Osteoblast (primary cell): ENCODE measurements around the gene BCL11A. TPM values are rescaled to one million over a fixed set of nuclear protein-coding genes. Genes with fewer than 3 reads are reported as not detected.
A peak's percentile ranks its signal among the peaks of the same experiment; 100 is the strongest.

Experiments
- DNase-seq: peaks from one replicate; pipeline ENCODE4 v3.0.0; 2011; ENCODE audit warnings: low spot score, mixed read lengths; ENCODE audit not compliant: insufficient read length; ENCODE audit errors: missing footprints
- H2AFZ ChIP-seq: 2 replicates; pipeline ENCODE4 v1.6.0; 2011; ENCODE audit warnings: mild to moderate bottlenecking, low read length
- H3K27ac ChIP-seq: 2 replicates; pipeline ENCODE4 v1.5.1; 2011; ENCODE audit warnings: mild to moderate bottlenecking, low read depth, low read length, moderate library complexity
- H3K27me3 ChIP-seq: 2 replicates; pipeline ENCODE4 v1.6.0; 2012; ENCODE audit warnings: mild to moderate bottlenecking, control low read depth, inconsistent platforms, low read length, moderate library complexity; ENCODE audit not compliant: insufficient read depth
- H3K36me3 ChIP-seq: 2 replicates; pipeline ENCODE4 v1.5.1; 2011; ENCODE audit warnings: mild to moderate bottlenecking, low read length, control low read depth, moderate library complexity; ENCODE audit not compliant: insufficient read depth
- H3K4me1 ChIP-seq: 2 replicates; pipeline ENCODE4 v1.5.1; 2011; ENCODE audit warnings: mild to moderate bottlenecking, low read length, control low read depth, moderate library complexity; ENCODE audit not compliant: insufficient read depth
- H3K4me2 ChIP-seq: 2 replicates; pipeline ENCODE4 v1.6.0; 2011; ENCODE audit warnings: mild to moderate bottlenecking, low read length; ENCODE audit not compliant: insufficient read depth
- H3K4me3 ChIP-seq: fragments of 200-600 bp; sonication (generic); 3 replicates; pipeline ENCODE4 v1.5.1; 2012; ENCODE audit warnings: mild to moderate bottlenecking, low read length, inconsistent platforms; ENCODE audit not compliant: insufficient read depth
- H3K79me2 ChIP-seq: 2 replicates; pipeline ENCODE4 v1.6.0; 2012; ENCODE audit warnings: mild to moderate bottlenecking, low read length, control low read depth, inconsistent platforms; ENCODE audit not compliant: insufficient read depth
- H3K9me3 ChIP-seq: 2 replicates; pipeline ENCODE4 v1.5.1; 2011; ENCODE audit warnings: low read depth, low read length, control low read depth
- H4K20me1 ChIP-seq: 2 replicates; pipeline ENCODE4 v1.6.0; 2012; ENCODE audit warnings: mild to moderate bottlenecking, low read length, control low read depth; ENCODE audit not compliant: insufficient read depth
- total RNA-seq: library from RNA; depleted of rRNA; stranded (reverse); fragments of >200 nt; gene quantifications from 2 replicates; pipeline ENCODE4 v1.2.3, GENCODE V29; 2012
- TF ChIP-seq, protein P1 (sequence below): IDR thresholded peaks from 2 replicates; pipeline ENCODE4 v1.5.1; 2011; ENCODE audit warnings: mild to moderate bottlenecking, low read depth, low read length, moderate library complexity; ENCODE audit errors: extremely low read depth

BCL11A gene
- total RNA-seq, 1 donor = 1.4 TPM

DNA sequence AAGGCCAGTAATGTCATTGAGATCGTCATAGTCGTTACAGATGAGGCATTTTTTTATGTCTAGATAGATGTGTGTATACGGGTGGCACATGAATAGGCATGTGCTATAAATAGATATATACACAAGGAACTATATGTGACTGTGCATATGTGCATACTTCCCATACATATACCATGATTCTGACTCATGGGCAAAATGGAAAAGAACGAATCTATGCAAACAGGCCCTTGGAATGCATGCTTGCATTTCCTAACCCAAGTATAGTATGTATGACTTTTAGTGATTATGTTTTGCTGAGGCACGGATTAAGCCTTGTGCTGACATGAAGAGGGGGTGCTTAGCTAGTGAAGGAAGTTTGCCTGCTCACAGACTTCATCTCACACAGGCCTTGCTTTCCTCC is 111.7 kb downstream of the BCL11A start:
- no peaks in the 10 kb centered on the region for H3K79me2 ChIP-seq
- H3K27ac ChIP-seq = no peak overlapping the region
- no peak for DNase-seq

DNA sequence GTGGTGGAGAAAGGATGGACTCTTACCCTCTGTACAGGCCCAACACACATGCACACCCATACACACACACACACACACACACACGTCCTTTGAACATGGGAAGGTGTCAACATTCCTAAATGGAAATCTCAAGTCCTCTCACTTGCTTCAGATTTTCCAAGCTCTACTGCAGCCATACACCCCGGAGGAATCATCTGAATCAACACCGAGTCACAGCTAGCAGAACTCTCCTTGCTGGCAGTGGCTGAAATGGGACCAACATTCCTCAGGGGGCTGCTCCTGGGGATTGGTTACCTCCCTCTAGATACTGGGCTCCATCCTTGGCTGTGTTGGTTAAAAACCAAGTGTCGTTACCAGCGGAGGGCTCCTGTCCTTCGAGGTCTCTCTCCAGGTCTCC is 112.7 kb downstream of the BCL11A start:
- H2AFZ ChIP-seq = no peak overlapping the region
- no peaks in the 10 kb centered on the region for H3K79me2 ChIP-seq
- no peak overlapping the region for H3K4me3 ChIP-seq
- H3K27ac ChIP-seq = no peak overlapping the region
- H3K4me1 ChIP-seq = no peaks in the 10 kb centered on the region
- H3K4me2 ChIP-seq = no peak overlapping the region
- H3K27me3 ChIP-seq = no peaks in the 10 kb centered on the region
- no peak for DNase-seq
- no peaks in the 10 kb centered on the region for H3K9me3 ChIP-seq
- TF ChIP-seq, protein P1, sequence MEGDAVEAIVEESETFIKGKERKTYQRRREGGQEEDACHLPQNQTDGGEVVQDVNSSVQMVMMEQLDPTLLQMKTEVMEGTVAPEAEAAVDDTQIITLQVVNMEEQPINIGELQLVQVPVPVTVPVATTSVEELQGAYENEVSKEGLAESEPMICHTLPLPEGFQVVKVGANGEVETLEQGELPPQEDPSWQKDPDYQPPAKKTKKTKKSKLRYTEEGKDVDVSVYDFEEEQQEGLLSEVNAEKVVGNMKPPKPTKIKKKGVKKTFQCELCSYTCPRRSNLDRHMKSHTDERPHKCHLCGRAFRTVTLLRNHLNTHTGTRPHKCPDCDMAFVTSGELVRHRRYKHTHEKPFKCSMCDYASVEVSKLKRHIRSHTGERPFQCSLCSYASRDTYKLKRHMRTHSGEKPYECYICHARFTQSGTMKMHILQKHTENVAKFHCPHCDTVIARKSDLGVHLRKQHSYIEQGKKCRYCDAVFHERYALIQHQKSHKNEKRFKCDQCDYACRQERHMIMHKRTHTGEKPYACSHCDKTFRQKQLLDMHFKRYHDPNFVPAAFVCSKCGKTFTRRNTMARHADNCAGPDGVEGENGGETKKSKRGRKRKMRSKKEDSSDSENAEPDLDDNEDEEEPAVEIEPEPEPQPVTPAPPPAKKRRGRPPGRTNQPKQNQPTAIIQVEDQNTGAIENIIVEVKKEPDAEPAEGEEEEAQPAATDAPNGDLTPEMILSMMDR = no peak
- H4K20me1 ChIP-seq = no peaks in the 10 kb centered on the region
- H3K36me3 ChIP-seq = no peaks in the 10 kb centered on the region

More for the DNA sequence above, 111.7 kb downstream of the BCL11A start:
- Histone ChIP-seq H2AFZ (no peak overlapping the region), H3K4me2 (no peak overlapping the region), H3K4me1 (no peaks in the 10 kb centered on the region), H3K27me3 (no peaks in the 10 kb centered on the region), H3K36me3 (no peaks in the 10 kb centered on the region), H4K20me1 (no peaks in the 10 kb centered on the region), H3K9me3 (no peaks in the 10 kb centered on the region), H3K4me3 (no peak overlapping the region)
- TF ChIP-seq, protein P1 = no peak

DNA sequence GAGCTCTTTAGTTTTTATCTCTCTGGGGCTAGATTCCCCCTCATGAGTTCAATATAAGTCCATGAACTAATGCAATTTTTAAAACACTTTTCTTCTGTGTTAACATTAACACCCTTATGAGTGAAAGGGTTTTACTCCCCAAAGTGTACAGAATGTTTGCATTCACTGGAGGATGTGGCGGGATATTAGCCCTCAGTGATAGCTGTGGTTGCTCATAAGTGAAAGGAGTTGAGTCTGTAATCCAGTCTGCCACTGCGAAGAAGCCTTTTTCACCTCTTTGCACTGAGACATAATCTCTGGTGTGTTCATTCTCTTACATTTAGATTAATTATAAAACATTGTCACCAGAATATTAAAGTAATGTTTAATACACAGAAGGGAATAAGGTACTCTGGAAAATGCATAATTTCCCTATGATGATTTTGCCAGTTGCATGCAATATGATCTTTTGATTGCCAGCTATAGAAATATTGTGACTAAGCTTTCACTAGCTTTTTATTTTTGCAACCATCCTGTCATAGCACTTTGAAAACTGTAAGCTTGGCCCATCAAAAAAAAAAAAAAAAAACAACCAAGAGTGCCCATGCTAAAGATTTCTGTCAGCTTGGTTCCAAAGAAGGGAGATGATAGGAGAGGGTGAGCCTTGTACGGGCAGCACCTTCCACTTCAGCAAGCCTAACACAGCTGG is 113.2 kb downstream of the BCL11A start:
- TF ChIP-seq, protein P1 = no peak
- H3K36me3 ChIP-seq = no peaks in the 10 kb centered on the region
- H3K4me2 ChIP-seq = no peak overlapping the region
- H2AFZ ChIP-seq = no peak overlapping the region
- H3K79me2 ChIP-seq = no peaks in the 10 kb centered on the region
- no peak overlapping the region for H3K27ac ChIP-seq
- DNase-seq = no peak
- H3K4me3 ChIP-seq = no peak overlapping the region
- H3K9me3 ChIP-seq = no peaks in the 10 kb centered on the region
- H3K4me1 ChIP-seq = no peaks in the 10 kb centered on the region
- no peaks in the 10 kb centered on the region for H4K20me1 ChIP-seq
- no peaks in the 10 kb centered on the region for H3K27me3 ChIP-seq

DNA sequence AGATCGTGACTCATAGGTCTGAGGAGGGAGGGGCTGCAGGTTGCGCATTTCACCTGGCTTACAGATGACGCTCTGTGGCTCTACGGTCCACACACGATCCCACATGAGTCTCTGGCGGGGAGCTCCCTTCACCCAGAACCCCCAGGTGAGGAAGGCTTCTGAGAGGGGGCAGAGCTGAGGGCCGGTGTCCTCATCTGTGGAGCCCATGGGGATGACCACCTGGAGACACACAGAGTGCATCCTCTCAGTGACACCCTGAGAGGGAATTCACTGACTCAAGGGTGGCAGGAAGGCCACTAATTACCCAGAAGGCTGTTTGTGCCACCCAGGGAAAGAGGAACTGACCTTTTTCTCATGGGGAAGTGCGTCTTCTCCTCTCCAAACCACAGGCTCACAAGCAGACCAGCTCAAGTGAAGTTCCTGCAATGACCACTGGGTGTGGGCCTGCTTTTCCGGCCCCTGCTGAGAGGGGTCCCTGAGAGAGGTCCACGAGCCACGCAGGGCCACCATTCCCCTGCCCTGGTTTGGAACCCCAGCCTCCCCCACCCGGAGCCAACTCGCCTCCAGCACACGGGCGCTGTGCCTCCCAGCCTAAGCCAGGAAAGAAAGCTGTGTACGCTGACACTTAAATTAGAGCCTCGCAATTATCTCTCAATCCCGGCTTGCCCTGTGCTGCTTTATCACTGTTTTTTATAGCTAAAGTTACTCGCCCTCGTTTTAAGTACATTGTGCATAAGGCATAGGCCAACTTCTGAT is 114.1 kb downstream of the BCL11A start:
- Histone ChIP-seq H3K36me3 (no peaks in the 10 kb centered on the region), H4K20me1 (no peaks in the 10 kb centered on the region), H3K4me3 (no peak overlapping the region), H3K27me3 (no peaks in the 10 kb centered on the region), H3K27ac (no peak overlapping the region), H3K4me2 (no peak overlapping the region), H3K79me2 (no peaks in the 10 kb centered on the region), H3K4me1 (no peaks in the 10 kb centered on the region), H2AFZ (no peak overlapping the region), H3K9me3 (no peaks in the 10 kb centered on the region)
- no peak for DNase-seq
- TF ChIP-seq, protein P1 = peak; percentile 12
